Measurements from ENCODE around the gene CEP68.

GRCh38 chr2:65062843-65063825, 6.9 kb downstream of the CEP68 start:
- TF ChIP-seq CTCF (IDR thresholded peaks at IDR 0.05) (no peak), EP300 (IDR thresholded peaks at IDR 0.05) (no peak)

Data from A549 (cell line).